Upper lobe of right lung (tissue), 1 donor: ENCODE results near the gene PTP4A2. TPM values are rescaled to one million over a fixed set of nuclear protein-coding genes. Genes with fewer than 3 reads are reported as not detected.

Experiments
- ATAC-seq: fragments of 200-7000 bp; cut with Tn5 transposase; one replicate; pipeline ENCODE4 v1.9.1; 2020; ENCODE audit warnings: mild to moderate bottlenecking, moderate library complexity
- DNase-seq: peaks from one replicate; pipeline ENCODE4 v3.0.0-alpha.2; 2020
- H3K27ac ChIP-seq: fragments of 200-600 bp; one replicate; pipeline ENCODE4 v1.8.0; 2022
- H3K27me3 ChIP-seq: fragments of 200-600 bp; one replicate; pipeline ENCODE4 v1.8.0; 2022; ENCODE audit warnings: mild to moderate bottlenecking
- H3K36me3 ChIP-seq: fragments of 200-600 bp; one replicate; pipeline ENCODE4 v1.8.0; 2022
- H3K4me1 ChIP-seq: fragments of 200-600 bp; one replicate; pipeline ENCODE4 v1.8.0; 2022
- H3K4me3 ChIP-seq: fragments of 200-600 bp; one replicate; pipeline ENCODE4 v1.8.0; 2022; ENCODE audit warnings: mild to moderate bottlenecking
- H3K9me3 ChIP-seq: fragments of 200-600 bp; one replicate; pipeline ENCODE4 v1.8.0; 2022
- intact Hi-C: fragments of 100-400 bp; cut with DNase I; formaldehyde crosslinking; loops from one replicate; pipeline ENCODE4 v1.11.0; 2022
- total RNA-seq: library from RNA; stranded (reverse); fragmentation: NEBNext Ultra II Directional; extraction: Animal tissue kit (Norgen Biotek cat#: 25700); gene quantifications from one replicate; pipeline ENCODE4 v1.2.1, GENCODE V29; 2021
- TF ChIP-seq, protein P1 (sequence below): fragments of 200-600 bp; IDR thresholded peaks from one replicate; pipeline ENCODE4 v1.8.0; 2022; ENCODE audit warnings: antibody characterized with exemption
- donor health status: DM: no; HTN: yes; CAD: no; lungs with severe emphysema.

Gene PTP4A2
- total RNA-seq, 1 donor from 2014 or later, result 244 TPM

DNA sequence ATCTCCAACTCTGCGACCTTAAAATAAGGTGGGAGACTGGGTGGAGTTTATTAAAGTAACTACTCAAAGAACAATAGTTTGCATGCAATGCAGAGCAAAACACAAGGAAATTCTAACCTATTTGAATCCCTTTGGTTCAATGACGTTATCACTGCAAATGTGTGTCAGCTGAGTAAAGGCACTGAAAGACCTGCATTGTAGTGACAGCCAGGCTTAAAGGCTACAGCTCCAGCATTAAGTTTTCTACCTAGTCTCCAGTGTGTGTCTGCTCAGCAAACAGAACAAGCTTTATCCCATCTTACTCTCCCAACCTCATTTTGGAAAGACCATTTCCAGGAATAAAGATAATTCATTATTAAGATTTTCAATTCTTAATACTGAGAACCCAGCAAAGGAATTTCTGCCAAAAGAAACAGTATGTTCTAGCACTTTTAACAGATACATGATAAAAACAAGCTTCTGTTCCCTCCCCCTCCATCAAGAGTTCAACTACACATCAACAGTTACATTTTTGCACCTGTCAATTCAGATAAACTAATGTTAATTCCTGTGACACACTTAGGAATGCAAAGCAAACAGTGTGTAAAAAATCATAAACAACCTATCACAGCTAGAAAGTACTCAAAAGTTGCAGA lies 14.2 kb downstream of the PTP4A2 start:
- Histone ChIP-seq H3K36me3 (no peaks in the 10 kb centered on the region), H3K4me1 (peaks cover 80% of the 10 kb centered on the region), H3K9me3 (no peaks in the 10 kb centered on the region), H3K27ac (no peak overlapping the region), H3K27me3 (no peaks in the 10 kb centered on the region), H3K4me3 (no peak overlapping the region)
- TF ChIP-seq, protein P1, sequence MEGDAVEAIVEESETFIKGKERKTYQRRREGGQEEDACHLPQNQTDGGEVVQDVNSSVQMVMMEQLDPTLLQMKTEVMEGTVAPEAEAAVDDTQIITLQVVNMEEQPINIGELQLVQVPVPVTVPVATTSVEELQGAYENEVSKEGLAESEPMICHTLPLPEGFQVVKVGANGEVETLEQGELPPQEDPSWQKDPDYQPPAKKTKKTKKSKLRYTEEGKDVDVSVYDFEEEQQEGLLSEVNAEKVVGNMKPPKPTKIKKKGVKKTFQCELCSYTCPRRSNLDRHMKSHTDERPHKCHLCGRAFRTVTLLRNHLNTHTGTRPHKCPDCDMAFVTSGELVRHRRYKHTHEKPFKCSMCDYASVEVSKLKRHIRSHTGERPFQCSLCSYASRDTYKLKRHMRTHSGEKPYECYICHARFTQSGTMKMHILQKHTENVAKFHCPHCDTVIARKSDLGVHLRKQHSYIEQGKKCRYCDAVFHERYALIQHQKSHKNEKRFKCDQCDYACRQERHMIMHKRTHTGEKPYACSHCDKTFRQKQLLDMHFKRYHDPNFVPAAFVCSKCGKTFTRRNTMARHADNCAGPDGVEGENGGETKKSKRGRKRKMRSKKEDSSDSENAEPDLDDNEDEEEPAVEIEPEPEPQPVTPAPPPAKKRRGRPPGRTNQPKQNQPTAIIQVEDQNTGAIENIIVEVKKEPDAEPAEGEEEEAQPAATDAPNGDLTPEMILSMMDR, result no peak
- ATAC-seq (no peak), DNase-seq (no peak)
- intact Hi-C loops, result no loop called here

DNA sequence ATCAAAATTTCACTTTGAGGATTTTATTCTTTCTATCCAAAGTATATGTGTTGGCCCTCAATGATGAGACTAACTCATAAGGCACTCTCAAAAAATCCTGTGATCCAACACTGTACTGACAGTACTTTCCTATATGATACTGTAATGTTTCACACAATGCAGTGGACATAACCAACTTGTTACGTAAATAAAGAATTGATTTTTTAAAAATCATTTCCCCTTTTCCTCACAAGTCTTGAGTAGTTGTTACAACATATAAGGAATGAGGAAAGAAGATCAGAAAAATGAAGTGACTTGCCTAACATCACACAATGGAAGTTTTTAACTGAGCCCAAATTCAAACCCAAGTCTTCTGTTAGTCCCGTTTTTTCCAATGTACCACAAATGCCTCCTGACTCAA lies 17.2 kb downstream of the PTP4A2 start:
- Histone ChIP-seq H3K36me3 (peaks cover 28% of the 10 kb centered on the region), H3K4me1 (peaks cover 51% of the 10 kb centered on the region), H3K4me3 (no peak overlapping the region), H3K27me3 (no peaks in the 10 kb centered on the region), H3K27ac (no peak overlapping the region), H3K9me3 (no peaks in the 10 kb centered on the region)
- TF ChIP-seq, protein P1, result no peak
- peak; percentile 60 for ATAC-seq
- no peak for DNase-seq
- intact Hi-C loops, result no loop called here

DNA sequence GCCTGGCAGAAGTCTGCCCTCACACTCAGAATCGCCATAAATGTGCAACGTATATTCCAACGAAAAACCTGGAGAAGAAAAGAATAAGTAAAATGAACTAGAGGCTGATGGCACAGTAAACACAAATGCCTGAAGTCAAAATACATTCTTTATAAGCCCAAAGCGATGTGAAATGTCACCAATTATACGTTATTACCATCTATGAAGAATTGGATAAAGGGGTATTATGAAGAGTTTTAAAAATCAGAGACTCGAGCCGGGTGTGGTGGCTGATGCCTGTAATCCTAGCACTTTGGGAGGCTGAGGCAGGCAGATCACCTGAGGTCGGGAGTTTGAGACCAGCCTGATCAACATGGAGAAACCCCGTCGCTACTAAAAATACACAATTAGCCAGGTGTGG lies 18.6 kb downstream of the PTP4A2 start:
- no peak for DNase-seq
- no peaks in the 10 kb centered on the region for H3K27me3 ChIP-seq
- TF ChIP-seq, protein P1, result no peak
- no peak overlapping the region for H3K4me3 ChIP-seq
- no peak overlapping the region for H3K27ac ChIP-seq
- peaks cover 37% of the 10 kb centered on the region for H3K4me1 ChIP-seq
- H3K36me3 ChIP-seq, result peaks cover 41% of the 10 kb centered on the region
- H3K9me3 ChIP-seq, result no peaks in the 10 kb centered on the region
- no peak for ATAC-seq
- intact Hi-C loops, result no loop called here

DNA sequence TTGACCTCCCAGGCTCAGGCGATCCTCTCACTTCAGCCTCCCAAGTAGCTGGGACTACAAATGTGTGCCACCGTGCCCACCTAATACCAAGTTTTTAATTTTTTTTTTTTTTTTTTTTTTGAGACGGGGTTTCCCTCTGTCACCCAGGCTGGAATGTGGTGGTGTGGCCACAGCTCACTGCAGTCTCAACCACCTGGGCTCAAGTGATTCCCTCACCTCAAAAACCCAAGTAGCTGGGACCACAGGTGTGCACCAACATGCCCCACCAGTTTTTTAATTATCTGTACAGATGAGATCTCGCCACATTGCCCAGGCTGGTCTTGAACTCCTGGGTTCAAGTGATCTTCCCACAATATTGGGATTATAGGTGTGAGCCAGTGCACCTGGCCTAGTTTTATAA lies 22.7 kb downstream of the PTP4A2 start:
- Histone ChIP-seq H3K27me3 (no peaks in the 10 kb centered on the region), H3K36me3 (peaks cover 73% of the 10 kb centered on the region), H3K4me3 (no peak overlapping the region), H3K27ac (no peak overlapping the region), H3K4me1 (peaks cover 9% of the 10 kb centered on the region), H3K9me3 (no peaks in the 10 kb centered on the region)
- intact Hi-C loops, result no loop called here
- DNase-seq, result no peak
- TF ChIP-seq, protein P1, result no peak
- no peak for ATAC-seq

DNA sequence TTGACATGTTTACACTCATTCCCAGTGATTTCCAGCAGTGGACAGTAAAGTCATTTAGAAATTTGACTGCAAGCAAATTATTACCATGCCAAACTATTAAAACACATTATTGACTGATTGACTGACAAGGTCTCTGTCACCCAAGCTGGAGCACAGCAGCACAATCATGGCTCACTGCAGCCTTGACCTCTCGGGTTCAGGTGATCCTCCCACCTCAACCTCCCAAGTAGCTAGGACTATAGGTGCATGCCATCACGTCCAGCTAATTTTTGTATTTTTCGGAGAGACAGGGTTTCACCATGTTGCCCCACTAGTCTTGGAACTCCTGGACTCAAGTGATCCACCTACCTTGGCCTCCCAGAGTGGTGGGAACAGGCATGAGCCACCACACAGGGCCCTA lies 24.2 kb downstream of the PTP4A2 start:
- ATAC-seq, result no peak
- Histone ChIP-seq H3K4me3 (no peak overlapping the region), H3K27ac (no peak overlapping the region), H3K9me3 (no peaks in the 10 kb centered on the region), H3K36me3 (peaks cover 88% of the 10 kb centered on the region), H3K27me3 (no peaks in the 10 kb centered on the region), H3K4me1 (peaks cover 8% of the 10 kb centered on the region)
- intact Hi-C loops, result no loop called here
- TF ChIP-seq, protein P1, result no peak
- no peak for DNase-seq

DNA sequence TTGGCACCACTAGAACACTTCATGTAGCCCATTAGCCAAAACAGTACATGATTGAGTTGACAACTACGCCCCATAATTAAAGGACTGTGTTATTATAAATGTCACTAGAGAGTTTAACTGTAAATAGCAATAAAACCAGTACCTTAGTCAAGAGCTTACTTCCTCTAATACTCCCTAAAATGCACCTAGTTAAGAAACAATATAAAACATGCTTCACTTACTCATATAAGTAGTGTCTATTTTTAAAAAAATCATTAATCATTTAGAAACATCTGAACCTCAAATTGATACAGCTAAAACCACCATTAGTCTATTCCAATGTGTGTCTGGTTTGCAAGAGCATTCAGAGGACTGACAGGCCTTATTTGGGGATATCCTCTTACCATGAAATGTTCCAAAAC lies 25.3 kb downstream of the PTP4A2 start:
- Histone ChIP-seq H3K36me3 (peaks cover 90% of the 10 kb centered on the region), H3K27ac (no peak overlapping the region), H3K4me1 (peaks cover 8% of the 10 kb centered on the region), H3K9me3 (no peaks in the 10 kb centered on the region), H3K4me3 (no peak overlapping the region), H3K27me3 (no peaks in the 10 kb centered on the region)
- intact Hi-C loops, result no loop called here
- DNase-seq, result no peak
- TF ChIP-seq, protein P1, result no peak
- no peak for ATAC-seq
